Vagina (tissue), 2 donors: ENCODE measurements around the gene RAB17. TPM values are rescaled to one million over a fixed set of nuclear protein-coding genes. Genes with fewer than 3 reads are reported as not detected.
"Not testable (repeated sequence)": the region's sequence is repeated elsewhere in the genome, so short reads cannot be mapped to it uniquely, and the experiment has no call there.

Experiments
- DNase-seq, 2 donors: peaks; one replicate each; pipeline ENCODE4 v3.0.0-alpha.2; 2017; ENCODE audit errors: extremely low spot score in 2 of 2
- H3K27ac ChIP-seq: fragments of 200-600 bp; sonication (generic); one replicate; pipeline ENCODE4 v1.5.1; 2019
- H3K27me3 ChIP-seq: fragments of 200-600 bp; sonication (generic); one replicate; pipeline ENCODE4 v1.5.1; 2019
- H3K36me3 ChIP-seq, 2 donors: fragments of 200-600 bp; sonication (generic); one replicate each; pipeline ENCODE4 v1.5.1; 2017 to 2019
- H3K4me1 ChIP-seq: fragments of 200-600 bp; sonication (generic); one replicate; pipeline ENCODE4 v1.5.1; 2019
- H3K4me3 ChIP-seq, 2 donors: fragments of 200-600 bp; sonication (generic); 1 replicate in 1 of 2; 2 replicates in 1 of 2; pipeline ENCODE4 v1.5.1; 2016 to 2019
- H3K9me3 ChIP-seq: fragments of 200-600 bp; sonication (generic); one replicate; pipeline ENCODE4 v1.5.1; 2019
- CTCF ChIP-seq, 3 experiments: fragments of 450-650 bp in 2 of 3; fragments of 200-600 bp in 1 of 3; sonication (generic) in 1 of 3; IDR thresholded peaks; one replicate each; pipeline ENCODE4 v1.5.1; 2017 to 2019; ENCODE audit warnings: antibody characterized with exemption in 3 of 3, mild to moderate bottlenecking in 2 of 3, moderate library complexity in 2 of 3
- POLR2A ChIP-seq, 2 donors: fragments of 450-650 bp; IDR thresholded peaks; one replicate each; pipeline ENCODE4 v1.6.1; 2017; ENCODE audit warnings: antibody characterized with exemption in 2 of 2, mild to moderate bottlenecking in 2 of 2, moderate library complexity in 2 of 2
- POLR2AphosphoS5 ChIP-seq, 2 donors: sonication (generic); formaldehyde crosslinking; IDR thresholded peaks; one replicate each; pipeline ENCODE4 v1.9.0; 2017; ENCODE audit warnings: antibody characterized with exemption in 2 of 2, mild to moderate bottlenecking in 2 of 2, low read depth in 1 of 2; ENCODE audit not compliant: insufficient read depth in 1 of 2
- intact Hi-C: fragments of 100-400 bp; cut with DNase I; formaldehyde crosslinking; loops from one replicate; pipeline ENCODE4 v1.15.1; 2023
- total RNA-seq: library from RNA; depleted of rRNA; stranded (reverse); fragments of >200 nt; gene quantifications from one replicate; pipeline ENCODE4 v1.2.3, GENCODE V29; 2016

The RAB17 gene
- total RNA-seq, 1 donor from 2014 or later: not detected

- Histone ChIP-seq H3K27me3 (no peaks in the 10 kb centered on the region), H3K4me3 (no peak overlapping the region), H3K9me3 (no peaks in the 10 kb centered on the region), H3K4me1 (peaks cover 10% of the 10 kb centered on the region), H3K27ac (no peak overlapping the region), H3K36me3 (no peaks in the 10 kb centered on the region)
- intact Hi-C loops: no loop called here
- TF ChIP-seq POLR2A (IDR thresholded peaks at IDR 0.05): no peak
- TF ChIP-seq CTCF (IDR thresholded peaks at IDR 0.05): no peak
- no peak for TF ChIP-seq POLR2AphosphoS5 (IDR thresholded peaks at IDR 0.05; ENCODE audit: insufficient read depth in 1 of 2, low read depth in 1 of 2)
- DNase-seq: no peak
Observed at GRCh38 chr2:237598468-237599208, 8.1 kb upstream of the RAB17 start.

- H3K4me1 ChIP-seq: peaks cover 5% of the 10 kb centered on the region
- intact Hi-C loops: no loop called here
Observed at GRCh38 chr2:237597196-237598145, 6.9 kb upstream of the RAB17 start.

DNA sequence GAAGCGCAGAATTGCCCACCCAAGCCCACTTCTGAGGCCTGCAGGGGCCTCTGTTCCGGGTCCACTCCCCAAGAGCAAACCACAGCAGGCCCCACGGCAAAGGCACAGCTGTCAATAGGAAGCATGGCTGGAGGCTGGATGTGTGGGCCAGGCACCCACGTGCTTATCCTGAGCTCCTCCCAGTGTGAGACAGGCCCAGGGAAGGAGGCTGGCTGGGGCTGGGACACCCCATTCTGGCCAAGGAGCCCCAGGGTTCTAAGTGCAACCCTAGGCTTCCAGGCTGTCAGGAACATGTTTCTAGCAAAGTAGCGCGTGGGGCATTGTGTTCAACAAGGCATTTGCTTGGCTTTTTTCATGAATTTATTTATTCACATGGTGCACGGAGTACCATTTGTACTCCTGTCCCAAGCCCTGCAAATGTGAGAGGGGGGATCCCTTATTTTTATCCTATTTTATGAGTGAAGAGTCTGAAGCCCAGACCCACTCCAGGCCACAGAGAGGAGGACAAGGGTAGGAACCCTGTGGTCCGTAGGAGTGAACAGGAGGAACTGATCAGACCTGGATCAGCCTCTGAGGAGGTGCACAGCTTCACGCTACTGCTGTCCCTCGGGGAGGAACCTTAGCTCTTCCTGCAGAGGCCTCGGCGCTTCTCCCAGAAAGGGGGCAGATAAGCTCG lies 6.1 kb upstream of the RAB17 start:
- Histone ChIP-seq H3K36me3 (no peaks in the 10 kb centered on the region), H3K27me3 (no peaks in the 10 kb centered on the region), H3K4me1 (peaks cover 5% of the 10 kb centered on the region), H3K27ac (no peak overlapping the region), H3K4me3 (no peak overlapping the region), H3K9me3 (no peaks in the 10 kb centered on the region)
- intact Hi-C loops: no loop called here
- no peak for DNase-seq
- TF ChIP-seq CTCF (IDR thresholded peaks at IDR 0.05) (no peak), POLR2A (IDR thresholded peaks at IDR 0.05) (no peak), POLR2AphosphoS5 (IDR thresholded peaks at IDR 0.05; ENCODE audit: insufficient read depth in 1 of 2, low read depth in 1 of 2) (no peak)

More at GRCh38 chr2:237597196-237598145, 6.9 kb upstream of the RAB17 start:
- Histone ChIP-seq H3K36me3 (no peaks in the 10 kb centered on the region), H3K9me3 (no peaks in the 10 kb centered on the region), H3K4me3 (no peak overlapping the region), H3K27me3 (no peaks in the 10 kb centered on the region), H3K27ac (no peak overlapping the region)
- no peak for DNase-seq
- no peak for TF ChIP-seq POLR2AphosphoS5 (IDR thresholded peaks at IDR 0.05; ENCODE audit: insufficient read depth in 1 of 2, low read depth in 1 of 2)
- TF ChIP-seq CTCF (IDR thresholded peaks at IDR 0.05): no peak
- no peak for TF ChIP-seq POLR2A (IDR thresholded peaks at IDR 0.05)

DNA sequence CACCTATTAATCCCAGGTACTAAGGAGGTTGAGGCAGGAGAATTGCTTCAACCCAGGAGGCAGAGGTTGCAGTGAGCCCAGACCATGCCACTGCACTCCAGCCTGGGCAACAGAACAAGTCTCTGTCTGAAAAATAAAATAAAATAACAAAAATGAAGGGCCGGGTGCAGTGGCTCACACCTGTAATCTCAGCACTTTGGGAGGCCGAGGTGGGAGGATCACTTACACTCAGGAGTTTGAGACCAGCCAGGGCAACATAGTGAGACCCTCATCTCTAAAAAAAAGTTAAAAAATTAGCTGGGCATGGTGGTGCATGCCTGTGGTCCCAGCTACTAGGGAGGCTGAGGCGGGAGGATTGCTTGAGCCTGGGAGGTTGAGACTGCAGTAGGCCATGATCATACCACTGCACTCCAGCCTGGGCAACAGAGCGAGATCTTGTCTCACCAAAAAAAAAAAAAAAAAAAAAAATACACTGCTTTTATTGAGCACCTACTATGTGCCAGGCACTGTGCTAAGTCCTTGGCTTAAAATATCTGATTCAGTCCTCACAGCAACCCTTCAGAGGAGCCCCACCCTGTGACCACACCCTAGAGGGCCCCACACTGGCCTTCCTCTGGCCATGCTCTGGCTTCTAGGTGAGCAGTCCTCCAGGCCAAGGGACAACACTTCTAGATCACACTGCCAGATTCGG lies 5.4 kb upstream of the RAB17 start:
- H3K27ac ChIP-seq, H3K36me3 ChIP-seq, intact Hi-C loops, H3K4me1 ChIP-seq, H3K27me3 ChIP-seq, DNase-seq, H3K4me3 ChIP-seq, H3K9me3 ChIP-seq: not testable (repeated sequence)

GRCh38 chr2:237594514-237594871 lies 4.0 kb upstream of the RAB17 start:
- no peaks in the 10 kb centered on the region for H3K9me3 ChIP-seq
- intact Hi-C loops: no loop called here
- TF ChIP-seq POLR2AphosphoS5 (IDR thresholded peaks at IDR 0.05; ENCODE audit: insufficient read depth in 1 of 2, low read depth in 1 of 2) (no peak), POLR2A (IDR thresholded peaks at IDR 0.05) (no peak), CTCF (IDR thresholded peaks at IDR 0.05) (no peak)

More at GRCh38 chr2:237594514-237594871, 4.0 kb upstream of the RAB17 start:
- Histone ChIP-seq H3K4me3 (no peak overlapping the region), H3K27ac (no peak overlapping the region), H3K27me3 (no peaks in the 10 kb centered on the region), H3K36me3 (no peaks in the 10 kb centered on the region), H3K4me1 (peaks cover 6% of the 10 kb centered on the region)
- no peak for DNase-seq
